Superior temporal gyrus (tissue), 1 donor: ENCODE data around the gene FAM241B.

Source experiments
- DNase-seq: peaks from one replicate; pipeline ENCODE4 v3.0.0-alpha.2; 2016; ENCODE audit errors: extremely low spot score

Gene FAM241B

DNA sequence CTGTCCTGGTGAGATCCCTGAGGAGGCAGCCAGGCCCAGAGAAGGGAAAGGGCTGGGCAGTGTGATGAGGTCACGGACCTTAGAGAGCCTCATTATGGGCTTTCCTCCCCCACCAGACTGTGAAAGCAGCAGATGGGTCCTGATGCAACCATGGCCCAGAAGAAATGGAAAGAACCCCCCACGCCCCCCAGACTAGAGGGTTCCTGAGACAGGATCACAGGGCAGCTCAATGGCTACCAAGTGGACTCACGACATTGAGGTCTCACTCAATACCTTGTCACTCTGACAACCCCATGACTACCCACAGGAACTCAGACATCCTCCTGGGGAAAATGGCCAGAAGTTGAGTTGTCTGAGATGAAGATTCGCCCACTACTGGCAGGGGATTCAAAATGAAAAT, 36.7 kb downstream of the FAM241B start:
- DNase-seq: no peak

DNA sequence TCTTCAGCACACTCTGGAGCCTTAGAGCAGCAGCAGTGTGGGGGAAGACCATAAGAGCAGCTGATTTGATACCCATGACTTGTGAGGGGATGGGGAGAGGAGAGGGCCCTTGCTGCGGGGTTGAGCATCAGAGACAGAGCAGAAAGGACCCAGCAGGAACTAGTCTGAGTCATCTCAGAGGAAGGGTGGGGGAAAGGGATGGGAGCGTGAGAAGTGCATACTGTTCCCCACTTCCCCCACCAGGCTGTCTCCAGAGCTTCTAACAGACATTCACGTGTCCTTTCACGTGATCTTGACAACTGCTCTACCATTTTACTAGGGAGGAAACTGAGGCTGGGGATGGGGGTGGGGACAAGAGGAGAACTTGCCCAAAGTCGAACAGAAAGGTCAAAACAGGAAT, 38.7 kb downstream of the FAM241B start:
- no peak for DNase-seq

DNA sequence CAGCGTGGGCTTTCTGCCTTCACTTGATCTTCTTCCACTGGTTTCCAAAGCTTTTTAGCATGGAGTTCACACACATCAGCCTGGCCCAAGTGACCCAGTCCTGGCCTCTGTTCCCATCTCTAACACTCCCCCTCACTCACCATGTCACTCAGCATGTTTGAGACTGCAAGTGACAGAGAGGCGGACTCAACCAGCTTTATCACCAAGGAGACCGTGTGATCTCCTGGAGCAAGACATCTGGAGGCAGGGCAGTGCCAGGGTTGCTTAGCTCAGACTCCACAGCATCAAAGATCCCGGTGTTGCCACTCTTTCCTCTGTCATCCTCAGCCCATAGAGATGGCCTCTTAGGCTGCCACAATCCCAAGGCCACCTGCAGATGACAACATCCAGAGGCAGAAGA, 39.4 kb downstream of the FAM241B start:
- no peak for DNase-seq

DNA sequence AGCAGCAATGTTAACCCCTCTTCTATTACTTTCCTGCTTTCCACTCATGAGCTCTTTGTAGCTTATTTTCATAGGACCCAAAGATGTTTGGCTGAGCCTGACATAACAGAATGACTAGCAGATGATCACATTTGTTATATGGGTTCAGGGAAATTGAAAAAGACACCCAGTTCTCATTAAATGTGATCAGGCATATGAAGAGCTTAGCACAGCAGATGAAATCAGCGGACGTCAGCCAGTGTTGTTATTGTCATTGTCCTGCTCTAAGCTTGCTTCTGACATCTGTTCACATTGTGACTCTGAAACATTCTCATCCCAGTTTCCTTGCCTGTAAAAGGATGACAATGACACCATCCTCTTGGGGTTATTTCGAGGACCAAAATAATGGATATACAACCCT, 43.5 kb downstream of the FAM241B start:
- DNase-seq: no peak

GRCh38 chr10:69674786-69675185, 44.7 kb downstream of the FAM241B start:
- DNase-seq: no peak

DNA sequence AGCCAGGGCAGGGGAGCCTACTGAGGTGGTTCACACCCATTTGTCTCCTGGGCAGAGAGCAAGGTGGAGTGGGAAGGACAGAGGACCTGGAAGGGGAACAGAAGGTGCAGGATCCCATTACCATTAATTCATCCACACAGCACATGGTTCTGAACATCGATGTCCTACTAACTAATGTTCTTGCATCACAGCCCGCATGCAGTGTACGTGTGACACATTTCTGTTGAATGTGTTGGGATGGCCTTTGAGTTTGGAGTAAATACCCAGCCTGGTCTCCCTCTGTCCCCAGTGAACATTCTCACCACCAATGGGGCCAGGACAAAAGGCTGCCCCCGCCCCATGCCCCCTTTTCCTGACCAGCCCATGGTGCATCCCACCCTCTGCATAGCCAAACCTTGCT, 46.3 kb downstream of the FAM241B start:
- DNase-seq: no peak

DNA sequence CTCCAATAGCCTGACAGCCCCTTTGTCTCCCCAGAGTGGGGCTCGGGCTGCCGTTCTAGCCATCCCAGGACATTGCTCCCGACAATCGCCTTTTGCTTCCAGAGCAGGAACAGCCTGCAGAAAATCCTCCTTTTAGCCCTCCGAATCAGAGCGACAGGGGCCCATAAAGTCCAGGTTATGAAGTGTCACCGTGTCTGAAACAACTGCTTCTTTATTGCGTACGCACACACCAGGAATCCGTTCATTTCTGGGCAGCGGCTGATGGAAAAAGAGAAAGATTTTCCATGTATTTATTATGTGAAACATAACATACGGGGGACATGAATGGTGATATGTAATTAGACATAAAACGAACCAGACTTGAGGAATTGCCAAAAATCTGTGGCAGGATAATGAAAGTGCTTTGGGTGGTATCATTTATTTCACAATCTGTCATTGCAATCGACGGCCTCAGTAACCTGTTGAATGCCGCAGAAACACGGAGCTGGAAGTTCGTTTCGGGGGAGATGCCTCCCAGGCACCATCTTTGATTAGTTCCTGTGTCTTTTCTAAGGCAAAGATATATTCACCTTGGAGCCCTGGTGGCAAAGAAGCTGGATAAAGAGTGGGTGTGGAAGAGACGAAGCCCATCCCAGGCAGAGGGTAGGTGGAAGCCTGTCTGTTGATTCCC, 48.1 kb downstream of the FAM241B start:
- no peak for DNase-seq

DNA sequence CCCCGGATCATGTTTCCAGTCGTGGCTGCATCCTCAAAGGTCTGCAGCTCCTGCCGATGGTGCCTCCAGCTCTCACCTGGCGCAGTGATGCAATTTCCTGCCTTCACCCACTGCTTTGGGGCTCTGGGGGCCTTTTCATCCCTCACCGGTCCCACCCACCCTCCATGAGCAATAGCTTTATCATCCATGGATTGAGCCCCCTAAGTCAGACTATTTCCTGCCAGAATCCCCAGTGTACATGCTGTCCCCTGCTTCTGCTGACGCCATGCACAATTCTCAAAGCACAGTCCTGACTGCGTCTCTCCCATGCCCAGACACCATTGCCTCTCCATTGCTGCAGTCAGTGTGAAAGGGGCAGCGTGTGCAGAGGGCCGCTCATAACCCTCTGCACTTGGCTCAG, 49.7 kb downstream of the FAM241B start:
- DNase-seq: no peak

GRCh38 chr10:69680610-69681009, 50.6 kb downstream of the FAM241B start:
- DNase-seq: no peak

DNA sequence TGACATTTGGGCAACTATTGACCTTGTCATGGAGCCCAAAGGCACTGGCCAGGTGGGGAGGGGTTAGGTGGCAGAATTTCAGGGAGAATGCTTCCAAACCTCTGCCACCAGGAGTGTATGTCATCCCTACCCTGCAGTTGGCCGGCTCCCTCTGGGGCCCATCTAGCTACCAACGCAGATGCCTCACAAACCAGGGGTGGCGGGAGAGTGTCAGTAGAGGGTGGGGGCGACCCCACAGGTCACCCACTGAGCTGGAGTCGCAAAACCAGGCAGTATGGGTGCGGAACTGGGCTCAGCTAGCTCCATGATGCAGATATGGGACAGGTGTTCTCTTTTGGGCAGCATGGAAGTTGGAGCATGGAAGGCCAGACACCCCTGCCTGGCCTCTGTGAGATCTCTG, 51.4 kb downstream of the FAM241B start:
- no peak for DNase-seq

DNA sequence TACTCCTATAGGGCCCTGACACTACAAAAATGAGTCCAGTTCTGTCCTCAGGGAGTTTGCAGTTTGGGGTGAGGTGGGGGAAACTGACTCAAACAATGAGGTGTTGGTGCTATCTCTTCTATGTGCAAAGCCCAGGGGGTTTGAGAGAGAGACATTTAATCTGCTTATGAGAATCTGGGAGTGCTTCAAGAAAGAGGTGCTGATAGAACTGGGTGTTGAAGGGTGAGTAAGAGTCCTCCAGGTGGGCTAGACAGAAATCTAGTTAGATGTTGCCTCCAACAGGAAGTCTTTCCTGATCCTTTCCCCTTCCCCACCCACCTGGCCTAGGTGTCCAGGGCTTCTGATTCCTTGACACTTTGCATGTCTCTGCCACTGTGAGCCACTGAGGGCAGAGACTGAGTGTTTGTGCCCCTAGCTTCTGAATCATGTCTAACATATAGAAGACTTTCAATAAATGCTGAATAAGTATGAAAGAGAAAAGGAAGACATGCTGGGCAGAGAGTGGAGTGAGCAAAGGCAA, 53.0 kb downstream of the FAM241B start:
- DNase-seq: no peak
